DND-41 (cell line): ENCODE measurements around the gene AOC2.

Experiments used
- ATAC-seq: fragments of 200-7000 bp; cut with Tn5 transposase; 3 replicates; pipeline ENCODE4 v1.9.1; 2021; ENCODE audit warnings: low read depth; ENCODE audit not compliant: insufficient read depth
- DNase-seq: peaks from one replicate; pipeline ENCODE4 v3.0.0-alpha.2; 2020
- H2AFZ ChIP-seq: 2 replicates; pipeline ENCODE4 v1.6.0; 2012; ENCODE audit warnings: low read depth, low read length
- H3K27ac ChIP-seq: 2 replicates; pipeline ENCODE4 v1.5.1; 2012; ENCODE audit warnings: low read length, inconsistent platforms
- H3K27me3 ChIP-seq: fragments of 200-600 bp; sonication (generic); 2 replicates; pipeline ENCODE4 v1.6.0; 2012; ENCODE audit warnings: low read length, mild to moderate bottlenecking, inconsistent platforms; ENCODE audit not compliant: insufficient read depth, poor library complexity
- H3K36me3 ChIP-seq: 2 replicates; pipeline ENCODE4 v1.5.1; 2012; ENCODE audit warnings: low read length, inconsistent platforms; ENCODE audit not compliant: insufficient read depth
- H3K4me1 ChIP-seq: 2 replicates; pipeline ENCODE4 v1.5.1; 2012; ENCODE audit warnings: mild to moderate bottlenecking, low read length; ENCODE audit not compliant: insufficient read depth
- H3K4me2 ChIP-seq: 2 replicates; pipeline ENCODE4 v1.6.0; 2012; ENCODE audit warnings: mild to moderate bottlenecking, moderate library complexity, low read length, inconsistent platforms; ENCODE audit not compliant: insufficient read depth
- H3K4me3 ChIP-seq, 2 experiments: fragments of 200-600 bp in 1 of 2; shearing (Covaris generic) in 1 of 2; 2 replicates each; pipeline ENCODE4 v1.5.1; 2012 to 2016; ENCODE audit warnings: inconsistent platforms in 2 of 2, low read length in 2 of 2, mild to moderate bottlenecking in 2 of 2, low read depth in 1 of 2, moderate library complexity in 1 of 2
- H3K79me2 ChIP-seq: 2 replicates; pipeline ENCODE4 v1.6.0; 2012; ENCODE audit warnings: low read length, inconsistent platforms; ENCODE audit not compliant: insufficient read depth
- H3K9ac ChIP-seq: 2 replicates; pipeline ENCODE4 v1.6.0; 2012; ENCODE audit warnings: low read depth, mild to moderate bottlenecking, inconsistent platforms, low read length, moderate library complexity
- H3K9me3 ChIP-seq: 2 replicates; pipeline ENCODE4 v1.5.1; 2012; ENCODE audit warnings: low read length, moderate library complexity, mild to moderate bottlenecking, inconsistent platforms; ENCODE audit not compliant: insufficient read depth, severe bottlenecking
- H4K20me1 ChIP-seq: 2 replicates; pipeline ENCODE4 v1.6.0; 2012; ENCODE audit warnings: low read length; ENCODE audit not compliant: insufficient read depth
- CTCF ChIP-seq: IDR thresholded peaks from 2 replicates; pipeline ENCODE4 v1.5.1; 2012; ENCODE audit warnings: borderline replicate concordance, low read length, moderate library complexity, mild to moderate bottlenecking; ENCODE audit not compliant: poor library complexity, severe bottlenecking; ENCODE audit errors: extremely low read depth
- EZH2 ChIP-seq: IDR thresholded peaks from 3 replicates; pipeline ENCODE4 v1.6.1; 2012; ENCODE audit warnings: borderline replicate concordance, low read depth, mild to moderate bottlenecking, moderate library complexity, low read length, inconsistent platforms; ENCODE audit not compliant: severe bottlenecking

Gene AOC2

GRCh38 chr17:42818379-42818778 lies 26.0 kb upstream of the AOC2 start:
- ATAC-seq, result no peak
- Histone ChIP-seq H2AFZ (no peak overlapping the region), H3K27ac (no peak overlapping the region), H3K4me3 (no peak overlapping the region), H3K9me3 (no peaks in the 10 kb centered on the region), H3K79me2 (peaks cover 25% of the 10 kb centered on the region), H3K4me2 (no peak overlapping the region), H3K9ac (no peak overlapping the region), H4K20me1 (no peaks in the 10 kb centered on the region), H3K36me3 (peaks cover 88% of the 10 kb centered on the region), H3K27me3 (no peaks in the 10 kb centered on the region), H3K4me1 (peaks cover 16% of the 10 kb centered on the region)
- TF ChIP-seq EZH2, result no peak
- TF ChIP-seq CTCF, result no peak
- DNase-seq, result no peak

DNA sequence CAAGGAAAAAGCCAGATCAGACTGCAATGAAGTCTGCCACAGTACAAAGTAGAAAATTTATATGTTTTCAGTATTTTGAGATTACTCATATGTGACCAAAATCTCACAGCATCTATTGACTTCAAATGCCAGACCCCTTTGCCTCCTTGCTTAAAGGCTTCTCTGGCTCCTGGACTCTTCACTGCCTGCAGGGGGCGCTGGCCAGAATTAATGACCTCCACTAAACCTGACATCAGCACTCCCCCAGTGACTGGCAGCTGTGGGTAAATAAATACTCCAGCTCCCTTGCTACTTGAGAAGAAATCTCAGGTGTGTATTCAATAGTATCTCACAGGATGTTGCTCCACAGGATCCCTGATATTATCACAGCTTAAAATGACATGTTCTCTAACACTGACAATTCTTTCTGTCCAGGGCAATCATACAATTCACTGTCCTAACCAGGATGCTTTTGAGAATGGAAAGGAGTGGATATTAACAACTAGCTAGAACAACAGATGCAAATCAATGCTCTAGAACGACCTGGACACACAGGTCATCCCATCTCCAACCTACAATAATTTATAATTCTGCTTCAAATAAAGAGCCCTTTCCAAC lies 24.3 kb upstream of the AOC2 start:
- no peak overlapping the region for H3K4me2 ChIP-seq
- peaks cover 32% of the 10 kb centered on the region for H3K79me2 ChIP-seq
- H4K20me1 ChIP-seq, result no peaks in the 10 kb centered on the region
- H2AFZ ChIP-seq, result no peak overlapping the region
- no peak overlapping the region for H3K4me3 ChIP-seq
- H3K27me3 ChIP-seq, result no peaks in the 10 kb centered on the region
- DNase-seq (peak; percentile 66), ATAC-seq (peak; percentile 39; the same call in 1 of the 3 replicates)
- H3K9ac ChIP-seq, result no peak overlapping the region
- no peaks in the 10 kb centered on the region for H3K9me3 ChIP-seq
- H3K27ac ChIP-seq, result no peak overlapping the region
- peaks cover 28% of the 10 kb centered on the region for H3K4me1 ChIP-seq
- peaks cover 76% of the 10 kb centered on the region for H3K36me3 ChIP-seq
- TF ChIP-seq CTCF (peak; percentile 77), EZH2 (no peak)

DNA sequence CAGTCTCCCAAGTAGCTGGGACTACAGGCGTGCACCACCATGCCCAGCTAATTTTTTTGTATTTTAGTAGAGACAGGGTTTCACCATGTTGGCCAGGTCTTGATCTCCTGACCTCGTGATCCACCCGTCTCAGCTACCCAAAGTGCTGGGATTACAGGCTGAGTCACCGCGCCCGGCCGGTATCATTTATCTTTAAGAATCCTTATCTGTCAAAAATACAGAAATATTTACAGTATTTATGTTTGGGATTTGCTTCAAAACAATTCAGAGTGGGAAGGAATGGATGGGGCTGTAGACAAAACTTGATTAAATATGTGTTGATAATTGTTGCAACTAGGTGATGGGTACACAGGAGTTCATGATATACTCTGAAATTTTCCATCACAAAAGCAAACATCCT lies 23.2 kb upstream of the AOC2 start:
- no peak overlapping the region for H3K27ac ChIP-seq
- DNase-seq, result no peak
- H3K4me1 ChIP-seq, result peaks cover 29% of the 10 kb centered on the region
- H3K9ac ChIP-seq, result no peak overlapping the region
- H3K36me3 ChIP-seq, result peaks cover 65% of the 10 kb centered on the region
- no peak for ATAC-seq
- H3K4me3 ChIP-seq, result no peak overlapping the region
- H3K79me2 ChIP-seq, result peaks cover 32% of the 10 kb centered on the region
- no peak overlapping the region for H3K4me2 ChIP-seq
- H3K9me3 ChIP-seq, result no peaks in the 10 kb centered on the region
- no peaks in the 10 kb centered on the region for H4K20me1 ChIP-seq
- H2AFZ ChIP-seq, result no peak overlapping the region
- TF ChIP-seq CTCF (no peak), EZH2 (no peak)
- no peaks in the 10 kb centered on the region for H3K27me3 ChIP-seq

GRCh38 chr17:42827472-42827871 lies 16.9 kb upstream of the AOC2 start:
- DNase-seq, result no peak
- no peak overlapping the region for H3K4me2 ChIP-seq

More at GRCh38 chr17:42827472-42827871, 16.9 kb upstream of the AOC2 start:
- TF ChIP-seq CTCF, result no peak
- no peak for TF ChIP-seq EZH2
- H3K4me1 ChIP-seq, result peaks cover 33% of the 10 kb centered on the region
- H3K9ac ChIP-seq, result no peak overlapping the region
- H3K27ac ChIP-seq, result no peak overlapping the region
- H4K20me1 ChIP-seq, result no peaks in the 10 kb centered on the region
- no peak overlapping the region for H3K4me3 ChIP-seq
- peaks cover 22% of the 10 kb centered on the region for H3K79me2 ChIP-seq
- no peak for ATAC-seq
- 0 out of 2 replicates have a peak, but pooled peaks cover 5% of the 10 kb centered on the region for H3K36me3 ChIP-seq
- no peak overlapping the region for H2AFZ ChIP-seq
- no peaks in the 10 kb centered on the region for H3K9me3 ChIP-seq
- no peaks in the 10 kb centered on the region for H3K27me3 ChIP-seq
